HG02970 (cell line): ENCODE measurements around the gene NEDD8.

ENCODE experiments used
- ATAC-seq: cut with Tn5 transposase; IDR thresholded peaks from one replicate; pipeline ENCODE4 v1.9.1; 2021; ENCODE audit warnings: mild to moderate bottlenecking, moderate library complexity, moderate number of reproducible peaks; ENCODE audit not compliant: unreplicated experiment, low FRiP score

NEDD8 gene

GRCh38 chr14:24184104-24184970 lies 47.8 kb downstream of the NEDD8 start:
- no peak for ATAC-seq

- ATAC-seq = no peak
Measured at GRCh38 chr14:24183014-24183481, 49.1 kb downstream of the NEDD8 start.

DNA sequence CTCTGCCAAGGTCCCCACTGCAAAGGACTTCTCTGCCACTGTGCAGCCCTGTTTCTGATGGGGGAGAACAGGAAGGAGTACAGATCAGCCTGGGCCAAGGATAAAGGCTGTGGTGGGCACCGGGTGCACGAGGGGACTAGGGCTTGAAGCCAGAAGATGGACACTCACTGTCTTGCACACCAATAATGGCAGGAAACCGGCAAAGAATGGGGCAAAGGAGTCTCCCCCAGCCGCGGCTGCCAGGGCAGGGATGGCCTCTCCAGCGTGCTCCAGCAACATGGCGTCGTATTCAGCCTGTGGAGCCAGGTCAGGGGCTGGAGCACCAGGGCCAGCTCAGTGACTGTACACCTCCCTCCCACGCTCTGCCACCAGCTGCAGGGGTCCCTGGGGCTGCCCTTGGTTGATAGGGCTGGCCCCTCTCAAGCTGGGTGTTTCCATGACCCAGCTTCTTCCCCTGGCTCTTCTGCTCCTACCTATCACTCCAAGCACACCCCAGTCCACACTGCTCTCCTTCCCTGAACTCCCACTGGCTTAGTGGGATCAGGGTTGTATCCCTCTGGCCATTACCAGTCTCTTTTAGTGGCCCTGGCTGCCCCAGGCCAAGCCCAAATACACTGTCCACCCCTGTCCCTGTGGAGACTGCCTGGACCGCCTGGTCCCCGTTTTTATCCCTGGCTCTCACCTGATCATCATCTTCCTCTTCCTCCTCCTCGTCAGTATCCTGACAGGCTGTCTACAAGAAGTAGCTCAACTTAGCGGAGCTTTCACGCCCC lies 49.9 kb downstream of the NEDD8 start:
- ATAC-seq = no peak

GRCh38 chr14:24181371-24182077 lies 50.6 kb downstream of the NEDD8 start:
- ATAC-seq = no peak

- no peak for ATAC-seq
Measured at GRCh38 chr14:24179961-24180796, 52.0 kb downstream of the NEDD8 start.

DNA sequence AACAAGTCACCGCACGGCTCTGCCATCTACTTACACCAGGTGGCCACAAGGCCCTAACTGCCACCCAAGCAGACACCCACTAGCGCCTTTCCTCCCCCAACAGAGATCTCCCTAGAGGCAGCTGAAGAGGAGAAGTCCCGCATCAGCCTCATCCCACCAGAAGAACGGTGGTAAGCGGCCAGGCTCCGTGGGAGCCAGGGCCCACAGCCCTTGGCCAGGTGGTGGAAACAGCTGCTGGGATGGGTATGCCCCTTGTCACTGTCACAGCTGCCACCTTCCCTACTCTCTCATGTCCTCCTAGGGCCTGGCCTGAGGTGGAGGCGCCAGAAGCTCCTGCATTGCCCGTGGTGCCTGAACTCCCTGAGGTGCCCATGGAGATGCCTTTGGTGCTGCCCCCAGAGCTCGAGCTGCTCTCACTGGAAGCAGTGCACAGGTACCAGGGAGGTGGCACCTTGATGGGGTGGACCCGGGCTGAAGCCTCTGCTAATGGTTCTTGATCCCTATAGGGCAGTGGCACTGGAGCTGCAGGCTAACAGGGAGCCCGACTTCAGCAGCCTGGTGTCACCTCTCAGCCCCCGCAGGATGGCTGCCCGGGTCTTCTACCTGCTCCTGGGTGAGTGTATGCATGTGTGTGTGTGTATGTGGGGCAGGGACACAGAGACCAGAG lies 52.7 kb downstream of the NEDD8 start:
- no peak for ATAC-seq

- ATAC-seq = no peak
Measured at GRCh38 chr14:24178399-24179178, 53.6 kb downstream of the NEDD8 start.

DNA sequence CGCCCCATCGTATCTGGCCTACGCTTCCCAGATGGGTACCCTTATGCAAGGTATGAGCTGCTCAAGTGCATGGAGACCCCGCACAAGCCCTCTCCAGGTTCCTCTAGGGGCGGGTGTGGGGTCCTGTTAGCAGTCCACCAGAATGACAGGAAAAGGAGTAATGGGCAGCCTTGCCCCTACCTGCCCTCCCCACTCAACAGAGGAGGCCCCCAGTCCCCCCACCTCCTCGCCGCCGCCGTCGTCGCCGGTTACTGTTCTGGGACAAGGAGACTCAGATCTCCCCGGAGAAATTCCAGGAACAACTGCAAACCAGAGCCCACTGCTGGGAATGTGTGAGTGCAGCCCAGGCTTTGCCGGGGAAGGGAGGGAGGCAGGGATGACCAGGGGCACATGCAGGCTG lies 54.3 kb downstream of the NEDD8 start:
- no peak for ATAC-seq

GRCh38 chr14:24177041-24177825 lies 54.9 kb downstream of the NEDD8 start:
- no peak for ATAC-seq

DNA sequence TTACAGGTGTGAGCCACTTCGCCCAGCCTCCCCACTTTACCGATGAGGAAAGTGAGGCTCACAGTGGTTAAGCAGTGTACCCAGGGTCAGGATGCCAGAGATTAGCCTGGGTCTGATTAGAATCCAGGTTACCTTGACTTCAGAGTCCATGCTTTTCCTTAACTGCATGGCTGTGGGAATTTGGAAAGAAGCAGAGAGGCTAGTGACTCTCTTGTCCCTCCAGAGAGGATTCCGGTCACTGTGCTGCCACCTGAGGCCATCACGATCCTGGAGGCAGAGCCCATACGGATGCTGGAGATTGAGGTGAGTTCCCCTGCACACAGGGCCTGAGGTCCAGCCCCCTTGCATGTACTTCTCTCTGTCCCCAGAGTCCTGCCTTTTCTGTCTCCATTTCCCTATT lies 55.6 kb downstream of the NEDD8 start:
- ATAC-seq = no peak

DNA sequence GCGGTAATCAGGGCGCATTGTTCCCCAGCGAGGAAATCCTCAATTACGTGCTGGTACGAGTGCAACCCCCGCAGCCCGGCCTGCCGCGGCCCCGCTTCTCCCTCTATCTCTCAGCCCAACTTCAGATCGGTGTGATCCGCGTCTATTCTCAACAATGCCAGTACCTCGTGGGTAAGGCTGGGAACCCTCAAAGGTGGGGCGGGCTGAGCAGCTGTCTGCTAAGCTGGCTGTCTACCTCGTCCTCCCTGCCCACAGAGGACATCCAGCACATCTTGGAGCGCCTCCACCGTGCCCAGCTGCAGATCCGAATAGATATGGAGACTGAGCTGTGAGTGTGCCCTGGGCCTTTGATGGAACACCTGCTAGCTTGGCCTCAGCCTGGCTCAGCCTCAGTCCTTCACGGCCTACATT lies 59.3 kb downstream of the NEDD8 start:
- ATAC-seq = no peak

DNA sequence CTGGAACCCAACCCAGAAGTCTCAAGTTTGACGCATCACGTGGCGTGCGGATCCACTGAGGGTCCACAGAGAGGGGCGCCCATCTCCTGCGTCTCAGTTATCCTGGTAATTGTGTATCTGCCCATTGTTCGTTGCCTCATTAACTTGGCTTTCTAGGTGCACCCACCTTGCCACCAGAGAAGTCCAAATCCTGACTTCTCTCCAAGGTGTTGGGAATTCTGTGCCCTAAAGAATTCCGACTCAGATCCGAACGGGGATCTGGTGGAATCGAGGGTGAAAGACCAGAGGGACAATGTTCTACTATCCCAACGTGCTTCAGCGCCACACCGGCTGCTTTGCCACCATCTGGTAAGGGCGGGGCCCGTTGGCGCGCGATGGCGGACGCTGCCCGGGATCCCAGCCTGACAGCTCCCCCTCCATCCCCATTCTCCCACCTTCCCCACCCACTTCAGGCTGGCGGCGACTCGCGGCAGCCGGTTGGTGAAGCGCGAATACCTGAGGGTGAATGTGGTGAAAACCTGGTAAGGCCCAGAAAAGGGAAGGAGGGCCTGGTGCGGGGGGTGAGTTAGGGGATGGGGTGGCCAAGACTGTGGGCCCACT lies 59.8 kb downstream of the NEDD8 start:
- ATAC-seq = no peak

DNA sequence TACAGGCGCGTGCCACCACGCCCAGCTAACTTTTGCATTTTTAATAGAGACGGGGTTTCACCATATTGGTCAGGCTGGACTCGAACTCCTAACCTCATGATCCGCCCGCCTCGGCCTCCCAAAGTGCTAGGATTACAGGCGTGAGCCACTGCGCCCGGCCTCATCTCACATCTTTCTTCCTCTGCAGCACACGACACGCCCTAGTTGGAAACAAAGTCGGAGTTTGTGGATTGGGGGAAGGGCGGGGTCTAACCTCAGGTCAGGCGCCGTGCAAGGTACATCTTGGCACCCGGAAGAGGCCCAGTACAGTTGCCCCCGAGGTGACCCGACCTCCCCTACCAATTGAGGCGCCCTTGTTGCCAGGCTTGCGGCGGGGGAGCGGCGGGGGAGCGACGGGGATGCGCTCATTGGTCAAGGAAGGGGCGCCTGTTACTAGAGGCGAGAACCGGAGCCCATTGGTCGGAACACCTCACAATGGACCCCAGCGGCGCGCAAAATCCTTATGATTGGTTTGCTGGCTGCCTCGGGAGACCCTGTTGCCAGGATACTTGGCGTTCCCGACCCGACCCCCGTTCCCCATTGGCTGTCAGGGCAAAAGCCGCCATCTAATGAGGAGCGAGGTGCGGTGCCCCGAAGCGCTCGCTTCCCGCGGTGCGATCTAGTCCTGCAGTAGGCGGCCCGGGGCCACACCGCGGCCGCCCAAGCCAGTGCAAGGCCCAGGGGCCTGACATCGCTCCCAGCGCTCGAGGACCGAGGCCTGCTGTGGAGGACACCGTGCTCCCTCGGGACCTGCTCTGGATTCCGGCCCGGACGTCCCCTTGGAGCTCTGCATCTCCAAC lies 60.5 kb downstream of the NEDD8 start, which contains the start of gene REC8:
Gene REC8 (plus strand): TSS at position 659 of the 839 bp plus-strand sequence. CDS start 473 bp downstream, outside the sequence.
- ATAC-seq = peak; percentile 69

- no peak for ATAC-seq
Measured at GRCh38 chr14:24167469-24168114, 64.6 kb downstream of the NEDD8 start.
